HEK293T (cell line): Measurements from ENCODE around the gene LRRC61.
"Not testable (repeated sequence)": the region's sequence is repeated elsewhere in the genome, so short reads cannot be mapped to it uniquely, and the experiment has no call there.

ENCODE experiments used
- CTCF ChIA-PET: fragments of 350-600 bp; formaldehyde crosslinking; extraction: SDS; loops from one replicate; lab custom pipeline; 2021; ENCODE audit warnings: antibody characterized with exemption, inconsistent platforms; lab: Yijun Ruan, JAX
- POLR2A ChIA-PET: fragments of 350-600 bp; formaldehyde crosslinking; extraction: SDS; loops from one replicate; lab custom pipeline; 2020; ENCODE audit warnings: antibody characterized with exemption, inconsistent platforms; lab: Yijun Ruan, JAX
- DNase-seq: peaks from one replicate; pipeline ENCODE4 v3.0.0; 2012; ENCODE audit warnings: mixed read lengths; ENCODE audit errors: extremely low spot score
- ARNT ChIP-seq: fragments of 450-650 bp; IDR thresholded peaks from 2 replicates; pipeline ENCODE4 v1.6.1; 2017; ENCODE audit warnings: mild to moderate bottlenecking
- BHLHE40 ChIP-seq: fragments of 450-650 bp; IDR thresholded peaks from 2 replicates; pipeline ENCODE4 v1.6.1; 2016; ENCODE audit warnings: mild to moderate bottlenecking, moderate library complexity, borderline replicate concordance
- CTBP1 ChIP-seq: fragments of 450-650 bp; IDR thresholded peaks from 2 replicates; pipeline ENCODE4 v1.6.1; 2016; ENCODE audit warnings: borderline replicate concordance
- ELF4 ChIP-seq: fragments of 450-650 bp; IDR thresholded peaks from 2 replicates; pipeline ENCODE4 v1.6.1; 2017; ENCODE audit warnings: antibody characterized with exemption
- FOXA1 ChIP-seq: fragments of 450-650 bp; IDR thresholded peaks from 2 replicates; pipeline ENCODE4 v1.6.1; 2016; ENCODE audit warnings: mild to moderate bottlenecking
- FOXK2 ChIP-seq: fragments of 450-650 bp; IDR thresholded peaks from 2 replicates; pipeline ENCODE4 v1.6.1; 2016; ENCODE audit warnings: mild to moderate bottlenecking
- FOXM1 ChIP-seq: fragments of 450-650 bp; IDR thresholded peaks from 2 replicates; pipeline ENCODE4 v1.6.1; 2017; ENCODE audit warnings: mild to moderate bottlenecking, borderline replicate concordance
- HDGF ChIP-seq: fragments of 450-650 bp; IDR thresholded peaks from 2 replicates; pipeline ENCODE4 v1.6.1; 2017; ENCODE audit warnings: antibody characterized with exemption, borderline replicate concordance
- L3MBTL2 ChIP-seq: fragments of 450-650 bp; conservative IDR thresholded peaks from 2 replicates; pipeline ENCODE4 v1.6.1; 2016; ENCODE audit warnings: mild to moderate bottlenecking
- LEF1 ChIP-seq: fragments of 450-650 bp; IDR thresholded peaks from 2 replicates; pipeline ENCODE4 v1.6.1; 2017; ENCODE audit warnings: mild to moderate bottlenecking, borderline replicate concordance
- NFRKB ChIP-seq: fragments of 450-650 bp; IDR thresholded peaks from 2 replicates; pipeline ENCODE4 v1.6.1; 2016; ENCODE audit warnings: mild to moderate bottlenecking, moderate library complexity
- SP1 ChIP-seq: fragments of 450-650 bp; IDR thresholded peaks from 2 replicates; pipeline ENCODE4 v1.6.1; 2017
- SUZ12 ChIP-seq: fragments of 450-650 bp; IDR thresholded peaks from 2 replicates; pipeline ENCODE4 v1.6.1; 2016; ENCODE audit warnings: mild to moderate bottlenecking
- TARDBP ChIP-seq: fragments of 450-650 bp; IDR thresholded peaks from 2 replicates; pipeline ENCODE4 v1.6.1; 2016
- ZNF384 ChIP-seq: fragments of 450-650 bp; IDR thresholded peaks from 2 replicates; pipeline ENCODE4 v1.6.1; 2016
- TF ChIP-seq, protein P1 (sequence below): fragments of 450-650 bp; IDR thresholded peaks from 2 replicates; pipeline ENCODE4 v1.6.1; 2016

Gene LRRC61

GRCh38 chr7:150322833-150323681 lies at the start of gene LRRC61, which contains the start of gene ACTR3C:
TSS of gene LRRC61 (plus strand) at chr7:150323355. CDS start at chr7:150336862, 13,507 bp downstream.
TSS of gene ACTR3C (minus strand) at chr7:150323545. CDS start at chr7:150295296, 28,249 bp downstream.
- TF ChIP-seq ARNT (no peak), SUZ12 (no peak), CTBP1 (no peak), FOXK2 (no peak), FOXA1 (no peak), HDGF (no peak), TARDBP (no peak), L3MBTL2 (peak; percentile 96), ELF4 (peak; percentile 72), NFRKB (no peak), BHLHE40 (peak; percentile 45; the same call in 1 of the 2 replicates), SP1 (no peak), ZNF384 (no peak), LEF1 (no peak), FOXM1 (no peak)
- TF ChIP-seq, protein P1, sequence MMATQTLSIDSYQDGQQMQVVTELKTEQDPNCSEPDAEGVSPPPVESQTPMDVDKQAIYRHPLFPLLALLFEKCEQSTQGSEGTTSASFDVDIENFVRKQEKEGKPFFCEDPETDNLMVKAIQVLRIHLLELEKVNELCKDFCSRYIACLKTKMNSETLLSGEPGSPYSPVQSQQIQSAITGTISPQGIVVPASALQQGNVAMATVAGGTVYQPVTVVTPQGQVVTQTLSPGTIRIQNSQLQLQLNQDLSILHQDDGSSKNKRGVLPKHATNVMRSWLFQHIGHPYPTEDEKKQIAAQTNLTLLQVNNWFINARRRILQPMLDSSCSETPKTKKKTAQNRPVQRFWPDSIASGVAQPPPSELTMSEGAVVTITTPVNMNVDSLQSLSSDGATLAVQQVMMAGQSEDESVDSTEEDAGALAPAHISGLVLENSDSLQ = no peak
- CTCF ChIA-PET = interaction anchor here (0.5 kb wide), 1 partner anchor 819 kb away, joined by 4 read pairs; no protein-coding TSS in a partner anchor
- POLR2A ChIA-PET = interaction anchor here (0.5 to 1.8 kb wide), 18 partner anchors 9 to 460 kb away, joined by 3 to 21 read pairs (median 4); partner anchors contain the start of gene REPIN1
- peak; percentile 79 for DNase-seq

GRCh38 chr7:150276132-150276695 lies 46.9 kb upstream of the LRRC61 start:
- peak; percentile 34 for DNase-seq
- CTCF ChIA-PET, POLR2A ChIA-PET: not testable (repeated sequence)

DNA sequence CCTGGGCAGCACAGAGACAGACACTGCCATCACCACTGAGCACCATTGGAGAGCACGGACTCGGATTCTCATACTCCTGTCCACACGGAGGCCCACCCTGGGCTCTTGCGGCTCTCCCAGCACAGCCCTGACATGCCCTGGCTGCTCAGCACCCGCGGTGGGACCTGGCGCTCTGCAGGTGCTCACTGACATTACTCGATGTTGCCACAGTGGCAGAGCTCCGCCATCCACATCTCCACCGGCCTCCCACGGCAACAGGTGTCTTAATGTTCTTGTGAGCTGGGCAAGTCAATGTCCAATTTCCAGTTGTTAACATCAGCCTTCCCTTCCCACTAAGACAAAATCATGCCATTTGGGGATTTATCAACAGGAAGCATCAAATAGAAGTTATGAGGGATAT lies 44.8 kb upstream of the LRRC61 start:
- POLR2A ChIA-PET, CTCF ChIA-PET, DNase-seq: not testable (repeated sequence)

DNA sequence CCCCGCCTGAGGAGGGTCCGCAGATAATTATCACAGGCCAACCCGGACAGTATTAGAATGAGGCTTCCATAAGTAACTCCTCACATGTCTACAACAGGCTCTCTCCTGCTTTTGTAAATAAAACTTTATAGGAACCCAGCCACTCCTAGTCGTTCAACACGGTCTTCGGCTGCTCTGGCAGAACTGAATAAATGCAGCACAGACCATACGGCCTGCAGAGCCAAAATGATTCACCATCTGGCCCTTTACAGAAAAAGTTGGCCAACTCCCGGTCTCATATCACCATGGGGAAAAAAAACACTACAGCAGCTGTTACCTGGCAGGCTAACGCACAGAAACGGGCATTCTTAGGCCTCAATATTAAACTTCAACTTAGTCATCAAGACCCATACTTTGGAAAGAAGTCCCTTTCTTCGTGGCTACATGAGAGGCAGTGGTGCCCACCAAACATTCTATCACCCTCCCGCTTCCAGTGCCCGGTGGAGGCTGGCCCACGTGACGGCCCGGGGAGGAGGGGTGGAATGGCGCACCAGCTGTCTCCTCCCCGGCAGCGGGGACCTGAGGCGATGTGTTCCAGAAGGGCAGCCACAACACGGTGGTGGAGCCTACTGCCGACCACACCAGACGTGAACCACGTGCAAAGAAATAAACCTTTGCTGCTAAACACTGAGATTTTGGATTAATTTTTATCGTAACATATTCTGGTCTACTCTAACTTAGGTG lies 41.3 kb upstream of the LRRC61 start:
- DNase-seq, POLR2A ChIA-PET, CTCF ChIA-PET: not testable (repeated sequence)

- CTCF ChIA-PET, DNase-seq, POLR2A ChIA-PET: not testable (repeated sequence)
Measured at GRCh38 chr7:150283111-150283510, 40.0 kb upstream of the LRRC61 start.

- CTCF ChIA-PET, DNase-seq, POLR2A ChIA-PET: not testable (repeated sequence)
Measured at GRCh38 chr7:150283608-150284007, 39.5 kb upstream of the LRRC61 start.

DNA sequence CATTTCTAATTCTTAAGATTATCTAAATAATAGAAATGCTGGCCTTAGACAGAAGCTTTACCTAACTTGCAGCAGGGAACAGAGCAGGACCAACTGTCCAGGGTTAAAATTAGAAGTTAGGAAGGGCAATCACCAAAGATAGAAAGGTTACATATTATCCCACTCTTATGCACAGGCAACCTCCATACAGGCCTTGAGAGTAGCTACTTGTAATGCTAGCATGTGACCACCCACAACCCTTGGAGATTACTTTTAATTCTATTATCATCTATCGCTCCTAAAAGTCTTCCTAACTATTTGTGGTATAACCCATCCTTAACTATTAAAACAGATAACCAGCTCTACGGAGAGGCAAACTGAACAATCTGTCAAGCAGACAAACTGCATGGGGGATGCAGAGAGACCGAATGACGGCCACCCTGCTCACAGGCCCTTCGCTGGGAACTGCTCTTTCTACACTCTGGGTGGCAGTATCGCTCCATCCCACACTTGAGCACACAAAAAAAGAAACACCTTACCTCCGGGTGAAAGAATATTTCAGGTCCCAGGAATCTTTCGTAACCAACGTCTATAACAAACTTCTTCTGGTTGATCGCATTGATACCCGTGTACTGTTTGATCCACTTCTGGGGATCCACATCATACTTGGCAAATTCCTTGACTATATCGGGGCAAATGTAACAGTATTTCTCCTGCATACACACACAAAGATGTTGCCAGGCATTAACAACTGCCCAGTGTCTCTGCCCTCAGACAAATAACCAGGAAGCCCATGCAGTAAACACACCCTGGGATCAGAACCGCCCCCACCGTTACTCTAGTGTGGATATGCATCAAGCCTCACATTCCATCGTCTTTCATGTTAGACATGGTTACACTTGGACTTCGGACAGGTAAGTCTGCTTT lies 37.1 kb upstream of the LRRC61 start:
- ChIA-PET CTCF (interaction anchor here (0.6 to 1.4 kb wide), 4 partner anchors 68 to 241 kb away, joined by 3 to 5 read pairs (median 4); no protein-coding TSS in a partner anchor), POLR2A (interaction anchor here (0.7 kb wide), 1 partner anchor 119 kb away, joined by 3 read pairs; no protein-coding TSS in a partner anchor)
- DNase-seq = not testable (repeated sequence)

- POLR2A ChIA-PET, DNase-seq: not testable (repeated sequence)
- CTCF ChIA-PET = interaction anchor here (0.7 kb wide), 1 partner anchor 158 kb away, joined by 3 read pairs; no protein-coding TSS in a partner anchor
Measured at GRCh38 chr7:150287815-150288214, 35.3 kb upstream of the LRRC61 start.

DNA sequence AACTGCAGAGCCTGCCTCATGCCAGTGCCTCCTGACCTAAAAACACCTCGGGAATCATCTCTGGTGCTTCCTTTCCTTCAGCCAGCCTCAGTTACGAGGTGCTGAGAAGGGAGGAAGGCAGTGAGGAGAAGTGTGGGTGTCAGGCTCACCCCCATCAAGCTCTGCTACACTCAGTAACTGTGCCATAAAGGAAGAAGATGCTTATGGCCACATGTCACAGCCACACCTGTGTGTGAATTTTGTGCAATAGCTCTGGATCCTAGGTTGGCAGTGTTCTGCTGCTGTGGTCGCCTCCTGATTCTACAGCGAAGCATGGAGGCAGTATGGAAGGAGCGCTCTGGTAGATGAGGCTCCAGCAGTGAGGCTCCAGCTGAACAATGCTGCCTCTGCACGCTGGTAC lies 34.3 kb upstream of the LRRC61 start:
- DNase-seq, POLR2A ChIA-PET, CTCF ChIA-PET: not testable (repeated sequence)

GRCh38 chr7:150290317-150290716 lies 32.8 kb upstream of the LRRC61 start:
- DNase-seq, CTCF ChIA-PET, POLR2A ChIA-PET: not testable (repeated sequence)

DNA sequence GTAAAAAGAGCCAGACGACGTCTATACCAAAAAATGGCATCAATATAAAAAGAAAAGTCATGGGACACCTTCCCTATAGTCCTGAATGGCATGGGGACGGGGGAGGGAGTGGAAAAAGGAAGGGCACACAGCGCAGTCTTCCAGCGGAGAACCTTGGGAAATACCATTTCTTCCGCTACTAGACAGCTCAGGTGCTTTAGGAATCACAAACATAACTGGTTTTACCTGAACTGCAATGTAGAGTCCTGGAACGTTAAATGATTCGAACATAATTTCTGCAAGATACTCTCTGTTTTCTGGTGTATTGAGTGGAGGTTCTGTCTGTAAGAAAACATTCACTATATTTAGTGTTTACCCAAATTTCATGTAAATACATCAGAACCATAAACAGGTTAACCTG lies 28.1 kb upstream of the LRRC61 start:
- DNase-seq, CTCF ChIA-PET, POLR2A ChIA-PET: not testable (repeated sequence)

DNA sequence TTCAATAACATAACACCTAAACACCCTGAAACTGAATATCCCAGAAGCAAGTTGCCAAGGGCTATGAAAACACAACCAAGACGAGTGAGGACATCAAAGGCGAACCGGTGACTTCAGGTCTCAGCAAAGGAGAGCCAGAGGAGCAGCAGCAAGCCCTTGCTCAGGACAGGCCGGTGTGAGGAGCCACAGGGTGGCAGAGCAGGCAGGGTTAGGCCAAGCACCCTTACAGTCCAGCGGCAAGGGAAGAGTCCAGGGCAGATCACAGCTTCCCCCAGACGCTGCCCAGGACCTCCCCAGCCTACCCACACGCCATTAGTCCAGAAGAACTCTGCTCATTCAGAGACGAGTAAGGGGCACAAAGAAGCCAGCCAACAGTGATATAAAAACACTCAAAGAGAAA lies 27.5 kb upstream of the LRRC61 start:
- POLR2A ChIA-PET, DNase-seq, CTCF ChIA-PET: not testable (repeated sequence)

DNA sequence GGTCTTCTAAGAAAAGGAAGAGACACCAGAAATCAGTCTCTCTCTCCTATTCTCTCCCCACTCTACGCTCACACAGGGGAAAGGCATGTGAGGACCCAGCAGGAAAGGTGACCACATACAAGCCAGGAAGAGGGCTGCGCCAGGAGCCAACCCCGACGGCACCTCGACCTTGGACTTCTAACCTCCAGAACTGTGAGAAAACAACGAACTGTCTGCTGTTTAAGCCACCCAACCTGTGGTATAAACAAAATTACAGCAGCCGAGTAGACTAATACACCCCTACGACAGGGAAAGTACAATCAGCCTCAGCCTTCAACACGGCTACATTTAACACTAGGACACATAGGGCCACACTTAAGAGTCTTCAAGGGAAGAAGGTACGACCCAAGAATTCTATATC lies 26.4 kb upstream of the LRRC61 start:
- CTCF ChIA-PET, POLR2A ChIA-PET, DNase-seq: not testable (repeated sequence)
